Measurements from ENCODE around the gene OPRM1. TPM values are rescaled to one million over a fixed set of nuclear protein-coding genes. Genes with fewer than 3 reads are reported as not detected.

Gene OPRM1
- total RNA-seq, 1 donor from 2014 or later = not detected

DNA sequence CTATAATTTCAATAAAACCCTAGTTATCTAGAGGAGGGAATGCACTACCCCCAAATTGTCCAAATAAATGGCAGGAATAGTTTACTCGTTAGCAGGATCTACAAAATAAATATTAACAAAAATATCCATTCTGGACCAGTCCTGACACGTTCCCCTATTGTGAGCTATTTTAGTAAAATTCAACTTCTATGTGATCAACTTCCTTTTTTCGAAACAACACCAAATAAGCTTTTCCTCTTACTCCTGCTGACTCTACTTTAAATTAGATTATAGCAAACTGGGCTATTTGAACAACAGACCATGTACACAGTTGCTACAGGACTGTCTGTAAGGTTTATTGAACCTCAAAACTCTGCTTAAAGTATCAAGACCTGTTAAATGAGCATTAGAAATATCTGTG is 163.3 kb downstream of the OPRM1 start:
- Histone ChIP-seq H3K4me2 (ENCODE audit: low read length) (no peak overlapping the region), H3K9me3 (ENCODE audit: insufficient read depth, low read depth, low read length) (no peaks in the 10 kb centered on the region), H2AFZ (ENCODE audit: low read depth, low read length) (no peak overlapping the region), H3K79me2 (ENCODE audit: insufficient read depth, low read length) (no peaks in the 10 kb centered on the region), H4K20me1 (ENCODE audit: insufficient read depth, low read length) (no peaks in the 10 kb centered on the region), H3K9ac (ENCODE audit: low read length) (no peak overlapping the region), H3K4me1 (ENCODE audit: insufficient read depth, low read length) (no peaks in the 10 kb centered on the region), H3K27me3 (ENCODE audit: insufficient read depth, low read length) (no peaks in the 10 kb centered on the region), H3K4me3 (ENCODE audit: insufficient read depth, low read depth, low read length) (no peak overlapping the region), H3K27ac (ENCODE audit: low read depth, low read length) (no peak overlapping the region), H3K36me3 (ENCODE audit: insufficient read depth, low read length) (no peaks in the 10 kb centered on the region)
- no peak overlapping the region for H3K4me3 Mint-ChIP-seq (ENCODE audit: unreplicated experiment)
- H3K9me3 Mint-ChIP-seq (ENCODE audit: unreplicated experiment) = peaks cover 2% of the 10 kb centered on the region
- H3K27me3 Mint-ChIP-seq (ENCODE audit: low read depth, unreplicated experiment) = no peaks in the 10 kb centered on the region
- no peaks in the 10 kb centered on the region for H3K36me3 Mint-ChIP-seq (ENCODE audit: low read depth, unreplicated experiment)
- no peak for FAIRE-seq
- TF ChIP-seq, protein P1, sequence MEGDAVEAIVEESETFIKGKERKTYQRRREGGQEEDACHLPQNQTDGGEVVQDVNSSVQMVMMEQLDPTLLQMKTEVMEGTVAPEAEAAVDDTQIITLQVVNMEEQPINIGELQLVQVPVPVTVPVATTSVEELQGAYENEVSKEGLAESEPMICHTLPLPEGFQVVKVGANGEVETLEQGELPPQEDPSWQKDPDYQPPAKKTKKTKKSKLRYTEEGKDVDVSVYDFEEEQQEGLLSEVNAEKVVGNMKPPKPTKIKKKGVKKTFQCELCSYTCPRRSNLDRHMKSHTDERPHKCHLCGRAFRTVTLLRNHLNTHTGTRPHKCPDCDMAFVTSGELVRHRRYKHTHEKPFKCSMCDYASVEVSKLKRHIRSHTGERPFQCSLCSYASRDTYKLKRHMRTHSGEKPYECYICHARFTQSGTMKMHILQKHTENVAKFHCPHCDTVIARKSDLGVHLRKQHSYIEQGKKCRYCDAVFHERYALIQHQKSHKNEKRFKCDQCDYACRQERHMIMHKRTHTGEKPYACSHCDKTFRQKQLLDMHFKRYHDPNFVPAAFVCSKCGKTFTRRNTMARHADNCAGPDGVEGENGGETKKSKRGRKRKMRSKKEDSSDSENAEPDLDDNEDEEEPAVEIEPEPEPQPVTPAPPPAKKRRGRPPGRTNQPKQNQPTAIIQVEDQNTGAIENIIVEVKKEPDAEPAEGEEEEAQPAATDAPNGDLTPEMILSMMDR (IDR thresholded peaks at IDR 0.05; ENCODE audit: insufficient read depth, low read depth, low read length) = no peak
- DNase-seq (ENCODE audit: low read depth) = no peak
- no peak overlapping the region for H3K27ac Mint-ChIP-seq (ENCODE audit: unreplicated experiment)
- no peaks in the 10 kb centered on the region for H3K4me1 Mint-ChIP-seq (ENCODE audit: low read depth, unreplicated experiment)

GRCh38 chr6:154202958-154203357 is 163.9 kb downstream of the OPRM1 start:
- Mint-ChIP-seq H3K27me3 (ENCODE audit: low read depth, unreplicated experiment) (no peaks in the 10 kb centered on the region), H3K4me3 (ENCODE audit: unreplicated experiment) (no peak overlapping the region), H3K9me3 (ENCODE audit: unreplicated experiment) (peaks cover 2% of the 10 kb centered on the region), H3K36me3 (ENCODE audit: low read depth, unreplicated experiment) (no peaks in the 10 kb centered on the region), H3K27ac (ENCODE audit: unreplicated experiment) (no peak overlapping the region), H3K4me1 (ENCODE audit: low read depth, unreplicated experiment) (no peaks in the 10 kb centered on the region)
- TF ChIP-seq, protein P1 (IDR thresholded peaks at IDR 0.05; ENCODE audit: insufficient read depth, low read depth, low read length) = no peak
- TF ChIP-seq EZH2 (IDR thresholded peaks at IDR 0.05; ENCODE audit: insufficient read depth, low read length) = no peak
- no peaks in the 10 kb centered on the region for H3K4me1 ChIP-seq (ENCODE audit: insufficient read depth, low read length)
- FAIRE-seq (no peak), DNase-seq (ENCODE audit: low read depth) (no peak)
- no peak overlapping the region for H3K4me3 ChIP-seq (ENCODE audit: insufficient read depth, low read depth, low read length)
- no peak overlapping the region for H2AFZ ChIP-seq (ENCODE audit: low read depth, low read length)
- no peak overlapping the region for H3K4me2 ChIP-seq (ENCODE audit: low read length)
- H4K20me1 ChIP-seq (ENCODE audit: insufficient read depth, low read length) = no peaks in the 10 kb centered on the region
- no peaks in the 10 kb centered on the region for H3K9me3 ChIP-seq (ENCODE audit: insufficient read depth, low read depth, low read length)
- no peaks in the 10 kb centered on the region for H3K27me3 ChIP-seq (ENCODE audit: insufficient read depth, low read length)
- no peaks in the 10 kb centered on the region for H3K79me2 ChIP-seq (ENCODE audit: insufficient read depth, low read length)
- H3K9ac ChIP-seq (ENCODE audit: low read length) = no peak overlapping the region
- no peak overlapping the region for H3K27ac ChIP-seq (ENCODE audit: low read depth, low read length)
- H3K36me3 ChIP-seq (ENCODE audit: insufficient read depth, low read length) = no peaks in the 10 kb centered on the region

DNA sequence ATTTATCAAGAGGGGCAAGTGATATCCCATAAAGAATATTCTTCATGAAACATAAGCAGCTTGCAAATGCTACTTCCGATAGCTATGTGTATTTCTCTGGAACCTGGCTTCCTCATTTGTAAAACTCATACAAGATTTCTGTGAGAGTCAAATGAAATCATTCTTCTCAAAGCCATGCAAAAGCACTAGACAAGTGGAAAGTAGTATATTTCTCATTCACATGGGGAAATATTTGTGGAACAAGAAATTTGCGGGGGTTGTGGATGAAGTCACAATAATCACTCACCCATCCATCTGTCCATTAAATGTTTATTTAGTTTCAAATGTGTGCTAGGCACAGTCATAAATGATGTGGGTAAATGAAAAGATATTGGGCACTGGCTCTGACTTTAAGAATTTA is 167.1 kb downstream of the OPRM1 start:
- Mint-ChIP-seq H3K27ac (ENCODE audit: unreplicated experiment) (no peak overlapping the region), H3K27me3 (ENCODE audit: low read depth, unreplicated experiment) (peaks cover 3% of the 10 kb centered on the region), H3K9me3 (ENCODE audit: unreplicated experiment) (peaks cover 2% of the 10 kb centered on the region), H3K36me3 (ENCODE audit: low read depth, unreplicated experiment) (no peaks in the 10 kb centered on the region), H3K4me3 (ENCODE audit: unreplicated experiment) (no peak overlapping the region), H3K4me1 (ENCODE audit: low read depth, unreplicated experiment) (no peaks in the 10 kb centered on the region)
- Histone ChIP-seq H3K4me1 (ENCODE audit: insufficient read depth, low read length) (no peaks in the 10 kb centered on the region), H3K27me3 (ENCODE audit: insufficient read depth, low read length) (no peaks in the 10 kb centered on the region), H3K27ac (ENCODE audit: low read depth, low read length) (no peak overlapping the region), H4K20me1 (ENCODE audit: insufficient read depth, low read length) (no peaks in the 10 kb centered on the region), H3K9me3 (ENCODE audit: insufficient read depth, low read depth, low read length) (no peaks in the 10 kb centered on the region), H3K9ac (ENCODE audit: low read length) (no peak overlapping the region), H3K4me3 (ENCODE audit: insufficient read depth, low read depth, low read length) (no peak overlapping the region), H3K36me3 (ENCODE audit: insufficient read depth, low read length) (no peaks in the 10 kb centered on the region), H3K79me2 (ENCODE audit: insufficient read depth, low read length) (no peaks in the 10 kb centered on the region), H2AFZ (ENCODE audit: low read depth, low read length) (no peak overlapping the region), H3K4me2 (ENCODE audit: low read length) (no peak overlapping the region)
- DNase-seq (ENCODE audit: low read depth) = no peak
- no peak for FAIRE-seq
- TF ChIP-seq EZH2 (IDR thresholded peaks at IDR 0.05; ENCODE audit: insufficient read depth, low read length) = no peak
- TF ChIP-seq, protein P1 (IDR thresholded peaks at IDR 0.05; ENCODE audit: insufficient read depth, low read depth, low read length) = no peak
